Uterine smooth muscle cell (primary cell): Measurements from ENCODE around the gene CPN1. TPM values are rescaled to one million over a fixed set of nuclear protein-coding genes. Genes with fewer than 3 reads are reported as not detected.

ENCODE experiments used
- total RNA-seq: library from RNA; depleted of rRNA; stranded (reverse); fragments of >200 nt; gene quantifications from 2 replicates; pipeline ENCODE4 v1.2.3, GENCODE V29; 2014

CPN1 gene
- total RNA-seq, result not detected in 2 replicates

DNA sequence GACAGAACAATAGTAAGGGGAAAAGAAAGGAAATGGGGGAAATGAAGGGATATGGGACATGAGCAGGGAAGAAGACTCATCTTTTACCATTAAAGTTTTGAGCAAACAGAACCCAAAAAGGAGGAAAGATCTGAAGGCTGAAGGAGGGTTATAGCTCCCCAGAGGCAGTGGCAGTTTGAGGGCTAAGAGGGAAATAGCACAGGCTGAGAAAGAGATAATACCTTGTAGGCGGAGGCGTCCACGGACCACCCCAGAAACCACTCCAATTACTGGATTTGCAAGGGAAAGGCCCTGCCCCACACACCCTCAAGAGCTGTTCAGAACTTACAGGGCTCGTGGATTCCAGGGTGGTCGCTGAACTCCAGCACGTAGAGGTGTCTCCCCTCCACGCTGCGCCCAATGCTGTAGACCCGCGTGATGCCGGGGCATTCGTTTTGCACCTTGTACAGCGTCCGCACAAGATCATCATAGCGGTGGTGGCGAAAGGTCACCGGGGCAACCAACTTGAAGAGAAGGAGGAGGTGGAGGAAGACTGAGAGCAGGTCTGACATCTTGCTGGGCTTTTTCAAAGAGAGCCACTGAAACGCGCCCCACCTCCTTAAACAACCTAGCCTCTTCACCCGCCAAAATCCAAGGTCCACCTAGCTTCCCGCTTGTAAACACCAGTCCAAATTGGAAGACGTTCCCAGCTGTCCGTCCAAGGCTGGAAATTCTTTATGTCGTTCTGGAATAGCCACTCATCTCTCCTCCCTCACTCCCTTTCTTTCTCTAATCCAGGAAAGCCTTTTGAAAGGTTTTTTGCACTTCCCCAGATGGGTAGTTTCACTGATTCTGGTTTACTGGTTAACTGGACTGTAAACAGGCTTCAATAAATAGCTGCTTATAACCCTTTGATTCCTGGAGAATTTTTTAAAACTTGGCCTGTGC lies at the start of gene CPN1:
Gene CPN1 (minus strand): TSS at position 795 of the 927 bp plus-strand sequence. CDS start 244 bp downstream, at position 551.

DNA sequence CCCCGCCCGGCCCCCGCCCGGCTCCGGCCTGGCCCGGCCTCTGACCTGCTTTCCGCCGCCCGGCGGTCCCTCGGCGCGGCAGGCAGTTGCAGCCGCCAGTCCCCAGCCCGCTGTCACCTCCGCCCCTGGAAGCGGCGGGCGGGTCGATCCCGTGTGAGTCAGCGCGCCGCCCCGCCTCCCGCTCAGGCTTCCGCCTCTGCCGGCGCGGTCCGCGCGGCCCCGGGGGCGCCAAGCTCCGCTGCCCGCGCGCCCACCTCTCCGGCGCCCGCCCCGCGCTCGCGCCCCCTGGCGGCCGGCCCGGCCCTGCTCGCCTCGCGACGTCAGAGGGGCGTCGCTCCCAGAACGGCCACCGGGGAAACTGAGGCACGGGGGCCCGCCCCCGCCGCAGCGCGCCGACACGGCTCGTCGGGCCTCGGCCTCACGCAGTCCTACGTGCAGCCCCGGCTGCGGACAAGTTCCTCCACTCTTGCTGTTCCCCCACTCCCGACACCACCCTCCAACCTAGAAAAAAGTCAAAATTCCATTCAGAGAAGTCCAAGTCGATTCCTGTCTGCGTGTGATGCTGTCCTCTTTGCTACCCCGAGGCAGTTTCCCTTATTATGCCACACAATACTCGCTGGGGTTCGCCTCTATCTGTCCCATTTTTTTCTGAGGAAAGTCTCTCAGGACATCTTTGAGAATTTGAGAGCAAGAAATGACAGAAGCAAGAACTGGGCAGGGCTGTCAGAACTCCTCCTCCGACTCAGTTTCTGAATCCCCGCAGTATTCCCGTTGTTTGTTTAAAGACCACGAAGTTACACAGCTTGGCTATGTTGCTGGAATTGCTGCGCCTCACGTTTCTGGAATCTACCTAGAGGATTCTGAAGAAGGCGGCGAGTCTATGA lies 71.6 kb downstream of the CPN1 start, which contains the start of gene DNMBP:
Gene DNMBP (minus strand): TSS at position 155 of the 884 bp plus-strand sequence. CDS start 37,823 bp downstream, outside the sequence.

Other genes with a start within 250 kb of the CPN1 start
- 26.0 and 44.9 TPM in 2 replicates for gene DNMBP, start 71.9 kb downstream of the CPN1 start, total RNA-seq
- 60.5 and 102 TPM in 2 replicates for gene ERLIN1, start 104.2 kb upstream of the CPN1 start, total RNA-seq
- gene CHUK, start 147.7 kb upstream of the CPN1 start, total RNA-seq, result 27.9 and 37.3 TPM in 2 replicates
- 20.5 and 39.8 TPM in 2 replicates for gene CWF19L1, start 185.8 kb upstream of the CPN1 start, total RNA-seq
- gene BLOC1S2, start 204.8 kb upstream of the CPN1 start, total RNA-seq, result 46.4 and 47.4 TPM in 2 replicates
- under 0.01 TPM in 1 of 2 replicates, not detected in the other for gene PKD2L1, start 248.4 kb upstream of the CPN1 start, total RNA-seq